Thyroid gland (tissue), 4 donors: ENCODE results near the gene PRND.

Source experiments
- POLR2A ChIP-seq, 2 donors: fragments of 450-650 bp; IDR thresholded peaks; one replicate each; pipeline ENCODE4 v1.6.1; 2017; ENCODE audit warnings: antibody characterized with exemption in 2 of 2, mild to moderate bottlenecking in 2 of 2, moderate library complexity in 1 of 2
- TF ChIP-seq, protein P1 (sequence below), 6 experiments: fragments of 200-600 bp in 3 of 6; fragments of 450-650 bp in 3 of 6; sonication (generic) in 3 of 6; IDR thresholded peaks; one replicate each; pipeline ENCODE4 v1.5.1; 2016 to 2019; ENCODE audit warnings: antibody characterized with exemption in 6 of 6, mild to moderate bottlenecking in 2 of 6, inconsistent platforms in 1 of 6, moderate library complexity in 1 of 6

DNA sequence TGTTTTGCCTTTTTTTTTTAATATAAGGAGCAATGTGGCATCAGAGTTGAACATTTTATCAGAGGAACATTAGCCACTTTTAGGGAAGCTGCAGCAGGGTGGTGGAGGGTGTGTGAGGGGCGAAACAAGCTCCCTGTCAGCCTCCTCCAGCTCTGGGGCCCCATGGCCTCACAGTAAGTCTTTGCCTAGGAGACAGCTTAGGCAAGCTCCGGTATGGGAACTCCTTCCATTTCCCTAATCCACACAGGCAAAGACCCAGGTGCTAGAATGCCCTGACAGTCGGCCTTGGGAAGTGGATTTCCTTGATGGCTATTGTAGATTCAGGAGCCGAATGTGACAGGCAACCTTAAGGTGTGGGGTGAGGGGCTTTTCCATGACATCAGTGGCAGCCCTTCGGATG is 862 bp downstream of the PRND start:
- TF ChIP-seq, protein P1, sequence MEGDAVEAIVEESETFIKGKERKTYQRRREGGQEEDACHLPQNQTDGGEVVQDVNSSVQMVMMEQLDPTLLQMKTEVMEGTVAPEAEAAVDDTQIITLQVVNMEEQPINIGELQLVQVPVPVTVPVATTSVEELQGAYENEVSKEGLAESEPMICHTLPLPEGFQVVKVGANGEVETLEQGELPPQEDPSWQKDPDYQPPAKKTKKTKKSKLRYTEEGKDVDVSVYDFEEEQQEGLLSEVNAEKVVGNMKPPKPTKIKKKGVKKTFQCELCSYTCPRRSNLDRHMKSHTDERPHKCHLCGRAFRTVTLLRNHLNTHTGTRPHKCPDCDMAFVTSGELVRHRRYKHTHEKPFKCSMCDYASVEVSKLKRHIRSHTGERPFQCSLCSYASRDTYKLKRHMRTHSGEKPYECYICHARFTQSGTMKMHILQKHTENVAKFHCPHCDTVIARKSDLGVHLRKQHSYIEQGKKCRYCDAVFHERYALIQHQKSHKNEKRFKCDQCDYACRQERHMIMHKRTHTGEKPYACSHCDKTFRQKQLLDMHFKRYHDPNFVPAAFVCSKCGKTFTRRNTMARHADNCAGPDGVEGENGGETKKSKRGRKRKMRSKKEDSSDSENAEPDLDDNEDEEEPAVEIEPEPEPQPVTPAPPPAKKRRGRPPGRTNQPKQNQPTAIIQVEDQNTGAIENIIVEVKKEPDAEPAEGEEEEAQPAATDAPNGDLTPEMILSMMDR (IDR thresholded peaks at IDR 0.05) = no peak
- TF ChIP-seq POLR2A (IDR thresholded peaks at IDR 0.05) = no peak
